H9 (cell line): ENCODE data around the gene DYNLRB2. TPM values are rescaled to one million over a fixed set of nuclear protein-coding genes. Genes with fewer than 3 reads are reported as not detected.

Source experiments
- DNase-seq: peaks from one replicate; pipeline ENCODE4 v3.0.0-alpha.2; 2017
- H2AFZ ChIP-seq: one replicate; pipeline ENCODE4 v1.6.1; 2013; ENCODE audit warnings: mild to moderate bottlenecking, low read length, control low read depth, moderate library complexity
- H2AK5ac ChIP-seq: 2 replicates; pipeline ENCODE4 v1.6.1; 2013; ENCODE audit warnings: low read length, control low read depth, mixed read lengths; ENCODE audit not compliant: insufficient read length
- H2BK120ac ChIP-seq: one replicate; pipeline ENCODE4 v1.6.1; 2013; ENCODE audit warnings: low read depth, mild to moderate bottlenecking, low read length, control low read depth, inconsistent platforms; ENCODE audit not compliant: poor library complexity, severe bottlenecking
- H2BK12ac ChIP-seq: 2 replicates; pipeline ENCODE4 v1.6.1; 2013; ENCODE audit warnings: low read length, control low read depth, mixed read lengths, low read depth; ENCODE audit not compliant: insufficient read length
- H2BK15ac ChIP-seq: 2 replicates; pipeline ENCODE4 v1.6.1; 2013; ENCODE audit warnings: low read depth, low read length, control low read depth
- H2BK20ac ChIP-seq: one replicate; pipeline ENCODE4 v1.6.1; 2013; ENCODE audit warnings: low read depth, mild to moderate bottlenecking, low read length, control low read depth, inconsistent platforms; ENCODE audit not compliant: poor library complexity, severe bottlenecking
- H2BK5ac ChIP-seq: 2 replicates; pipeline ENCODE4 v1.6.1; 2013; ENCODE audit warnings: low read length, control low read depth, mixed read lengths; ENCODE audit not compliant: insufficient read length
- H3K14ac ChIP-seq: 2 replicates; pipeline ENCODE4 v1.6.1; 2013; ENCODE audit warnings: low read length, control low read depth; ENCODE audit not compliant: insufficient read depth
- H3K18ac ChIP-seq: 2 replicates; pipeline ENCODE4 v1.6.1; 2013; ENCODE audit warnings: low read depth, mild to moderate bottlenecking, mixed read lengths, low read length, control low read depth; ENCODE audit not compliant: insufficient read length
- H3K23ac ChIP-seq: 2 replicates; pipeline ENCODE4 v1.6.1; 2013; ENCODE audit warnings: low read length, control low read depth, mixed read lengths, low read depth; ENCODE audit not compliant: insufficient read length
- H3K23me2 ChIP-seq: 2 replicates; pipeline ENCODE4 v1.6.1; 2013; ENCODE audit warnings: low read depth, mild to moderate bottlenecking, mixed read lengths, low read length, control low read depth; ENCODE audit not compliant: insufficient read length, poor library complexity, severe bottlenecking
- H3K27ac ChIP-seq: 2 replicates; pipeline ENCODE4 v1.5.1; 2013; ENCODE audit warnings: low read length, control low read depth, mixed read lengths, low read depth; ENCODE audit not compliant: insufficient read length
- H3K27me3 ChIP-seq: 2 replicates; pipeline ENCODE4 v1.6.1; 2013; ENCODE audit warnings: low read length, control low read depth, inconsistent platforms; ENCODE audit not compliant: insufficient read depth
- H3K4ac ChIP-seq: 2 replicates; pipeline ENCODE4 v1.6.1; 2013; ENCODE audit warnings: low read depth, mild to moderate bottlenecking, control low read depth, inconsistent platforms, low read length, moderate library complexity
- H3K4me1 ChIP-seq: 2 replicates; pipeline ENCODE4 v1.6.1; 2013; ENCODE audit warnings: low read length, control low read depth, inconsistent platforms; ENCODE audit not compliant: insufficient read depth
- H3K4me2 ChIP-seq: 2 replicates; pipeline ENCODE4 v1.6.1; 2013; ENCODE audit warnings: low read length, control low read depth, mixed read lengths; ENCODE audit not compliant: insufficient read length, insufficient read depth
- H3K56ac ChIP-seq: 2 replicates; pipeline ENCODE4 v1.6.1; 2013; ENCODE audit warnings: low read depth, mild to moderate bottlenecking, mixed read lengths, low read length, control low read depth; ENCODE audit not compliant: insufficient read length
- H3K79me1 ChIP-seq: 2 replicates; pipeline ENCODE4 v1.6.1; 2013; ENCODE audit warnings: low read depth, mild to moderate bottlenecking, moderate library complexity, low read length, control low read depth, inconsistent platforms; ENCODE audit not compliant: insufficient read depth, poor library complexity, severe bottlenecking
- H3K79me2 ChIP-seq: 2 replicates; pipeline ENCODE4 v1.6.1; 2013; ENCODE audit warnings: low read length, control low read depth, inconsistent platforms; ENCODE audit not compliant: insufficient read depth
- H3K9ac ChIP-seq: 2 replicates; pipeline ENCODE4 v1.6.1; 2013; ENCODE audit warnings: low read length, control low read depth, mixed read lengths; ENCODE audit not compliant: insufficient read length; ENCODE audit errors: extremely low read depth
- H3K9me3 ChIP-seq: one replicate; pipeline ENCODE4 v1.6.1; 2013; ENCODE audit warnings: low read depth, low read length, inconsistent platforms; ENCODE audit not compliant: control insufficient read depth
- H3T11ph ChIP-seq: one replicate; pipeline ENCODE4 v1.6.1; 2013; ENCODE audit warnings: mild to moderate bottlenecking, low read length, control low read depth, inconsistent platforms
- H4K20me1 ChIP-seq: one replicate; pipeline ENCODE4 v1.6.1; 2013; ENCODE audit not compliant: control insufficient read depth, insufficient read length, insufficient read depth
- H4K5ac ChIP-seq: 2 replicates; pipeline ENCODE4 v1.6.1; 2013; ENCODE audit warnings: low read depth, mild to moderate bottlenecking, mixed read lengths, low read length, control low read depth; ENCODE audit not compliant: insufficient read length
- H4K8ac ChIP-seq: replicated peaks from 2 replicates; pipeline ENCODE4 v1.6.1; 2013; ENCODE audit warnings: low read length, control low read depth, mixed read lengths, low read depth; ENCODE audit not compliant: insufficient read length
- H4K91ac ChIP-seq: 2 replicates; pipeline ENCODE4 v1.6.1; 2013; ENCODE audit warnings: low read depth, mild to moderate bottlenecking, moderate library complexity, mixed read lengths, low read length, control low read depth; ENCODE audit not compliant: insufficient read length
- H3K27ac Mint-ChIP-seq, 3 experiments: 2 replicates in 2 of 3; 3 replicates in 1 of 3; pipeline ENCODE4 v1.8.0; 2020 to 2021; ENCODE audit warnings: mixed read lengths in 3 of 3, mild to moderate bottlenecking in 1 of 3, moderate library complexity in 1 of 3
- H3K27me3 Mint-ChIP-seq: 2 replicates; pipeline ENCODE4 v1.8.0; 2021; ENCODE audit warnings: low read depth, mild to moderate bottlenecking, moderate library complexity, mixed read lengths
- H3K36me3 Mint-ChIP-seq, 3 experiments: 2 replicates in 2 of 3; 3 replicates in 1 of 3; pipeline ENCODE4 v1.8.0; 2020 to 2021; ENCODE audit warnings: low read depth in 3 of 3, mixed read lengths in 3 of 3; ENCODE audit not compliant: insufficient read depth in 1 of 3
- H3K4me1 Mint-ChIP-seq, 2 experiments: 2 replicates each; pipeline ENCODE4 v1.8.0; 2020; ENCODE audit warnings: mixed read lengths in 2 of 2
- H3K4me3 Mint-ChIP-seq, 2 experiments: 2 replicates in 1 of 2; 3 replicates in 1 of 2; pipeline ENCODE4 v1.8.0; 2020 to 2021; ENCODE audit warnings: mild to moderate bottlenecking in 2 of 2, mixed read lengths in 2 of 2, moderate library complexity in 1 of 2
- H3K9me3 Mint-ChIP-seq, 2 experiments: 2 replicates in 1 of 2; 3 replicates in 1 of 2; pipeline ENCODE4 v1.8.0; 2020; ENCODE audit warnings: mild to moderate bottlenecking in 2 of 2, mixed read lengths in 2 of 2, moderate library complexity in 1 of 2
- CTCF ChIP-seq: fragments of 200-600 bp; sonication (generic); conservative IDR thresholded peaks from 3 replicates; pipeline ENCODE4 v1.8.0; 2021; ENCODE audit warnings: antibody characterized with exemption, mild to moderate bottlenecking
- WGBS: extraction: QIAGEN DNeasy Blood & Tissue Kit; methylation state at CpG from one replicate; pipeline ENCODE4 v1.1.7; 2013; ENCODE audit warnings: missing lambda C conversion rate, low lambda C conversion rate, mixed read lengths; ENCODE audit not compliant: insufficient read length; ENCODE audit errors: extremely low coverage; 5-methylcytosine and 5-hydroxymethylcytosine counted together
- total RNA-seq: library from RNA; stranded (reverse); gene quantifications from 2 replicates; pipeline ENCODE4 v1.2.1, GENCODE V29; 2021

The DYNLRB2 gene
- total RNA-seq, 1 experiment from 2014 or later = not detected

GRCh38 chr16:80592273-80592672, 51.5 kb downstream of the DYNLRB2 start:
- Histone ChIP-seq H3K79me1 (no peaks in the 10 kb centered on the region), H3K14ac (no peak overlapping the region; the same call in 1 of the 2 replicates), H2BK20ac (no peak overlapping the region), H2BK5ac (no peak overlapping the region), H3K23ac (no peak overlapping the region), H3K4me2 (no peak overlapping the region), H3K56ac (no peak overlapping the region), H3K9me3 (no peaks in the 10 kb centered on the region), H3K4ac (no peak overlapping the region), H3K9ac (no peak overlapping the region), H4K20me1 (no peaks in the 10 kb centered on the region), H2BK12ac (no peak overlapping the region), H2AFZ (no peak overlapping the region), H3K18ac (no peak overlapping the region), H3K27me3 (no peaks in the 10 kb centered on the region), H3K4me1 (no peaks in the 10 kb centered on the region), H4K5ac (no peak overlapping the region), H4K91ac (no peak overlapping the region), H3T11ph (no peak overlapping the region), H2BK120ac (no peak overlapping the region), H4K8ac (no peak overlapping the region), H2AK5ac (no peak overlapping the region), H3K23me2 (no peaks in the 10 kb centered on the region), H3K79me2 (no peaks in the 10 kb centered on the region), H2BK15ac (no peak overlapping the region), H3K27ac (no peak overlapping the region)
- TF ChIP-seq CTCF = no peak
- Mint-ChIP-seq H3K9me3 (peaks cover 15 to 52% of the 10 kb centered on the region in 2 experiments), H3K27ac (no peak overlapping the region), H3K4me1 (no peaks in the 10 kb centered on the region), H3K27me3 (peaks cover 26% of the 10 kb centered on the region), H3K36me3 (peaks cover 0 to 3% (median 0%) of the 10 kb centered on the region in 3 experiments; a peak in 4 of 7 replicates), H3K4me3 (no peak overlapping the region)
- DNase-seq = no peak
- no CpG with 5 or more reads among the region's 2 CpGs for WGBS
